Calu3 (cell line): ENCODE results near the gene CELSR2. TPM values are rescaled to one million over a fixed set of nuclear protein-coding genes. Genes with fewer than 3 reads are reported as not detected.

Source experiments
- BruUV-seq: library from RNA; stranded (reverse); fragments of 400-500 nt; replicated peaks from 2 replicates; lab custom pipeline; 2021; lab: Mats Ljungman, UMichigan
- CTCF ChIA-PET: fragments of 300-600 bp; sonication (Branson Sonifier 250); formaldehyde crosslinking; loops from one replicate; lab custom pipeline; 2022; ENCODE audit warnings: antibody characterized with exemption; lab: Charles Lee
- DNase-seq: peaks from one replicate; pipeline ENCODE4 v3.0.0; 2022
- H3K27ac Mint-ChIP-seq: one replicate; pipeline ENCODE4 v1.8.0; 2022; ENCODE audit warnings: mixed read lengths; ENCODE audit not compliant: unreplicated experiment
- H3K27me3 Mint-ChIP-seq: one replicate; pipeline ENCODE4 v1.8.0; 2022; ENCODE audit warnings: mixed read lengths; ENCODE audit not compliant: unreplicated experiment
- H3K36me3 Mint-ChIP-seq: one replicate; pipeline ENCODE4 v1.8.0; 2022; ENCODE audit warnings: mild to moderate bottlenecking, moderate library complexity, mixed read lengths; ENCODE audit not compliant: insufficient read depth, unreplicated experiment
- H3K4me1 Mint-ChIP-seq: one replicate; pipeline ENCODE4 v1.8.0; 2022; ENCODE audit warnings: mild to moderate bottlenecking, low read depth, mixed read lengths; ENCODE audit not compliant: unreplicated experiment
- H3K4me3 Mint-ChIP-seq: one replicate; pipeline ENCODE4 v1.8.0; 2022; ENCODE audit warnings: mild to moderate bottlenecking, low read depth, moderate library complexity, mixed read lengths; ENCODE audit not compliant: unreplicated experiment
- H3K9me3 Mint-ChIP-seq: one replicate; pipeline ENCODE4 v1.8.0; 2022; ENCODE audit warnings: low read depth, mixed read lengths; ENCODE audit not compliant: unreplicated experiment
- CTCF ChIP-seq: fragments of 200-600 bp; IDR thresholded peaks from one replicate; pipeline ENCODE4 v1.8.0; 2022; ENCODE audit warnings: antibody characterized with exemption; ENCODE audit not compliant: unreplicated experiment
- intact Hi-C: fragments of 100-400 bp; cut with micrococcal nuclease; formaldehyde crosslinking; loops from one replicate; pipeline ENCODE4 v1.10.0; 2022; ENCODE audit not compliant: unreplicated experiment
- total RNA-seq: library from RNA; stranded (reverse); gene quantifications from 2 replicates; pipeline ENCODE4 v1.2.3, GENCODE V29; 2022

CELSR2 gene
- total RNA-seq, 1 experiment from 2014 or later = 5.3 TPM

GRCh38 chr1:109294481-109294880 is 45.1 kb downstream of the CELSR2 start:
- BruUV-seq = no TSS peak
- Mint-ChIP-seq H3K4me1 (peaks cover 10% of the 10 kb centered on the region), H3K27me3 (peaks cover 16% of the 10 kb centered on the region), H3K9me3 (no peaks in the 10 kb centered on the region), H3K27ac (no peak overlapping the region), H3K4me3 (no peak overlapping the region), H3K36me3 (no peaks in the 10 kb centered on the region)
- DNase-seq = no peak
- no peak for TF ChIP-seq CTCF
- intact Hi-C loops = no loop called here
- CTCF ChIA-PET = no interaction called here

- BruUV-seq = no TSS peak
- intact Hi-C loops = no loop called here
- Mint-ChIP-seq H3K4me1 (peaks cover 10% of the 10 kb centered on the region), H3K4me3 (no peak overlapping the region), H3K9me3 (no peaks in the 10 kb centered on the region), H3K27me3 (peaks cover 16% of the 10 kb centered on the region), H3K27ac (no peak overlapping the region), H3K36me3 (no peaks in the 10 kb centered on the region)
- CTCF ChIA-PET = no interaction called here
- no peak for TF ChIP-seq CTCF
- DNase-seq = no peak
Observed at GRCh38 chr1:109295712-109296415, 46.5 kb downstream of the CELSR2 start.

GRCh38 chr1:109296782-109297181 is 47.4 kb downstream of the CELSR2 start:
- Mint-ChIP-seq H3K36me3 (no peaks in the 10 kb centered on the region), H3K27ac (no peak overlapping the region), H3K4me1 (peaks cover 10% of the 10 kb centered on the region), H3K27me3 (peaks cover 16% of the 10 kb centered on the region), H3K9me3 (no peaks in the 10 kb centered on the region), H3K4me3 (no peak overlapping the region)
- no TSS peak for BruUV-seq
- intact Hi-C loops = no loop called here
- no peak for DNase-seq
- CTCF ChIA-PET = interaction anchor here (0.6 kb wide), 1 partner anchor 100 kb away, joined by 3 read pairs; no protein-coding TSS in a partner anchor
- no peak for TF ChIP-seq CTCF

GRCh38 chr1:109298666-109299557 is 49.6 kb downstream of the CELSR2 start:
- DNase-seq = no peak
- H3K4me1 Mint-ChIP-seq = peaks cover 10% of the 10 kb centered on the region
- no peaks in the 10 kb centered on the region for H3K9me3 Mint-ChIP-seq
- intact Hi-C loops = no loop called here
- BruUV-seq = no TSS peak
- H3K27me3 Mint-ChIP-seq = peaks cover 16% of the 10 kb centered on the region
- no peak overlapping the region for H3K27ac Mint-ChIP-seq
- no peak for TF ChIP-seq CTCF
- CTCF ChIA-PET = no interaction called here
- no peak overlapping the region for H3K4me3 Mint-ChIP-seq
- H3K36me3 Mint-ChIP-seq = no peaks in the 10 kb centered on the region
